ENCODE results near the gene BICDL2. TPM values are rescaled to one million over a fixed set of nuclear protein-coding genes. Genes with fewer than 3 reads are reported as not detected.
A peak's percentile ranks its signal among the peaks of the same experiment; 100 is the strongest.
"Not testable (repeated sequence)": the region's sequence is repeated elsewhere in the genome, so short reads cannot be mapped to it uniquely, and the experiment has no call there.

BICDL2 gene, protein sequence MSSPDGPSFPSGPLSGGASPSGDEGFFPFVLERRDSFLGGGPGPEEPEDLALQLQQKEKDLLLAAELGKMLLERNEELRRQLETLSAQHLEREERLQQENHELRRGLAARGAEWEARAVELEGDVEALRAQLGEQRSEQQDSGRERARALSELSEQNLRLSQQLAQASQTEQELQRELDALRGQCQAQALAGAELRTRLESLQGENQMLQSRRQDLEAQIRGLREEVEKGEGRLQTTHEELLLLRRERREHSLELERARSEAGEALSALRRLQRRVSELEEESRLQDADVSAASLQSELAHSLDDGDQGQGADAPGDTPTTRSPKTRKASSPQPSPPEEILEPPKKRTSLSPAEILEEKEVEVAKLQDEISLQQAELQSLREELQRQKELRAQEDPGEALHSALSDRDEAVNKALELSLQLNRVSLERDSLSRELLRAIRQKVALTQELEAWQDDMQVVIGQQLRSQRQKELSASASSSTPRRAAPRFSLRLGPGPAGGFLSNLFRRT
- 1 to 10 TPM in 1 of 4 donors, under 1 TPM in 2, not detected in 1; 0.31 to 3.1 (median 0.31) TPM for total RNA-seq

DNA sequence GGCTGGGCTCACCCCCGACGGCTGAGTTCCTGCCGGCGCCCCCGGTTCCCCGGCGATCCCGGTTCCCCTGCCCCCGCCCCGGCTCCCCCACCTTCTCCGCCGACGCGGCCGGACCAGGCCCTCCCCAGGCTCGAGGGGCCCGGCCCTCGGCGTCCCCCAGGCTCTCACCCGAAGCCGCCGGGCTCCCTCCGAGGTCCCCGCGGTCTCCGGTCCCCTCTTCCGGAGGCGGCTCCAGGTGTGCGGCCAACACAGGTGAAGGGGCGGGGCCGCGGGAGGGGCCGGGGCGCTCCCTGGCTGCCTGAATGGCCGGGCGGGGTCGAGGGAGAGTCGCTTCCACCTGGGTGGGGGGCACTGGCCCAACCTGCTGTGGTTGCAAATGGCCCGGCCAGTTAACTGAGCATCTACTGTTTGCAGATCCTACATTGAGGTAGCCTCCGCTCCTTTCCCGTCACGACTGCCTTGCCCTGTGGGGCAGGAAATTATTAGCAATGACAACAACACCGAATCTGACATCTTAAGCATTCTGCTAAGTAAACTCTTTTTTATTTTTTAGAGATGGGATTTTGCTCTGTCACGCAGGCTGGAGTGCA, at the start of gene BICDL2:
BICDL2 (minus strand) TSS at position 219 of the 590 bp plus-strand sequence. CDS start 1,448 bp downstream, outside the sequence.
- no peak for ATAC-seq
- no peaks in the 10 kb centered on the region for H3K9me3 ChIP-seq
- peaks cover 0 to 12% (median 7%) of the 10 kb centered on the region in 3 donors for H3K4me1 ChIP-seq
- no peaks in the 10 kb centered on the region for H3K36me3 ChIP-seq
- no peak within 1 kb of the TSS for H3K27ac ChIP-seq
- WGBS, 2 donors (ENCODE audit: low coverage in 1 of 2), result 29 to 38% methylated on average over 5 to 7 of the region's 44 CpGs
- peak within 1 kb of the TSS in 1 of 2 donors; percentile 1 for H3K4me3 ChIP-seq
- H3K27me3 ChIP-seq, result peaks cover 100% of the 10 kb centered on the region
- TF ChIP-seq CTCF (IDR thresholded peaks at IDR 0.05), result no peak
- TF ChIP-seq POLR2A (IDR thresholded peaks at IDR 0.05), result no peak
- no peak for TF ChIP-seq EP300 (IDR thresholded peaks at IDR 0.05)
- no peak for TF ChIP-seq POLR2AphosphoS5 (IDR thresholded peaks at IDR 0.05)

GRCh38 chr16:3085868-3086595, 49.3 kb upstream of the BICDL2 start:
- no peak for ATAC-seq
- Histone ChIP-seq H3K36me3 (no peaks in the 10 kb centered on the region), H3K4me3 (peak overlapping the region in 1 of 2 donors; percentile 40), H3K9me3 (no peaks in the 10 kb centered on the region), H3K27ac (peak overlapping the region in 2 of 4 donors; percentile 62 to 65), H3K4me1 (peaks cover 0 to 18% (median 0%) of the 10 kb centered on the region in 3 donors), H3K27me3 (peaks cover 14% of the 10 kb centered on the region)
- no peak for TF ChIP-seq EP300 (IDR thresholded peaks at IDR 0.05)
- no peak for TF ChIP-seq POLR2A (IDR thresholded peaks at IDR 0.05)
- no peak for TF ChIP-seq CTCF (IDR thresholded peaks at IDR 0.05)
- no peak for TF ChIP-seq POLR2AphosphoS5 (IDR thresholded peaks at IDR 0.05)
- WGBS, 2 donors (ENCODE audit: low coverage in 1 of 2), result 70 to 97% methylated on average over 6 to 7 of the region's 17 CpGs

GRCh38 chr16:3084969-3085670, 48.4 kb upstream of the BICDL2 start:
- Histone ChIP-seq H3K36me3 (no peaks in the 10 kb centered on the region), H3K9me3 (no peaks in the 10 kb centered on the region), H3K27ac (no peak overlapping the region), H3K4me1 (peaks cover 0 to 18% (median 0%) of the 10 kb centered on the region in 3 donors), H3K27me3 (peaks cover 11% of the 10 kb centered on the region), H3K4me3 (no peak overlapping the region)
- ATAC-seq, result no peak
- WGBS, 2 donors (ENCODE audit: low coverage in 1 of 2), result 80 to 93% methylated on average over 5 to 7 of the region's 7 CpGs
- no peak for TF ChIP-seq CTCF (IDR thresholded peaks at IDR 0.05)
- TF ChIP-seq POLR2AphosphoS5 (IDR thresholded peaks at IDR 0.05), result no peak
- TF ChIP-seq POLR2A (IDR thresholded peaks at IDR 0.05), result no peak
- no peak for TF ChIP-seq EP300 (IDR thresholded peaks at IDR 0.05)

DNA sequence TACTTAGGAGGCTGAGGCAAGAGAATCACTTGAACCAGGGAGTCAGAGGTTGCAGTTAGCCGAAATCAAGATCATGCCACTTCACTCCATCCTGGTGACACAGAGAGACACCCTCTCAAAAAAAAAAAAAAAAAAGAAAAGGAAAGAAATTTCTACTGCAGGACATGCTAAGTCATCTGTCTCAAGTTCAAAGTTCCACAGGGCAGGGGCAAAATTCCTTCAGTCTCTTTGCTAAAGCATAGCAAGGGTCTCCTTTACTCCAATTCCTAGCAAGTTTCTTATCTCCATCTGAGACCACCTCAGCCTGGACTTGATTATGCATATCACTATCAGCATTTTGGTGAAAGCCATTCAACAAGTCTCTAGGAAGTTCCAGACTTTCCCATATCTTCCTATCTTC, 47.7 kb upstream of the BICDL2 start:
- Histone ChIP-seq H3K27ac (no peak overlapping the region), H3K4me3 (no peak overlapping the region), H3K9me3 (no peaks in the 10 kb centered on the region), H3K27me3 (peaks cover 4% of the 10 kb centered on the region), H3K4me1 (peaks cover 0 to 18% (median 0%) of the 10 kb centered on the region in 3 donors), H3K36me3 (no peaks in the 10 kb centered on the region)
- ATAC-seq, result no peak
- 100% methylated on average over 1 of the region's 1 CpG; no CpG with 5 or more reads in 1 of the 2 donors for WGBS, 2 donors (ENCODE audit: low coverage in 1 of 2)
- TF ChIP-seq CTCF (IDR thresholded peaks at IDR 0.05) (no peak), EP300 (IDR thresholded peaks at IDR 0.05) (no peak), POLR2AphosphoS5 (IDR thresholded peaks at IDR 0.05) (no peak), POLR2A (IDR thresholded peaks at IDR 0.05) (no peak)

DNA sequence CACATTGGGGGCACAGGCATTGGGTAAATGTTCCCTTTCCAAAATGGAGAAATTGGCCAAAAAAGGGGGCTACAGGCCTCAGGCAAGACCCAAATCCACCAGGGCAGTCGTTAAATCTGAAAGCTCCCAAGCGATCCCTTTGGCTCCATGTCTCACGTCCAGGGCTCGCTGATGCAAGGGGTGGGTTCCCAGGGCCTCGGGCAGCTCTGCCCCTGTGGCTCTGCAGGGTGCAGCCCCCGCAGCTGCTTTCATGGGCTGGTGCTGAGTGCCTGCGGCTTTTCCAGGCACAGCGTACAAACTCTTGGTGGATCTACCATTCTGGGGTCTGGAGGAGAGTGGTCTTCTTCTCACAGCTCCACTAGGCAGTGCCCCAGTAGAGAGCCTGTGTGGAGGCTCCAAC, 46.7 kb upstream of the BICDL2 start:
- H3K27me3 ChIP-seq, H3K36me3 ChIP-seq, ATAC-seq, H3K9me3 ChIP-seq, H3K27ac ChIP-seq, H3K4me3 ChIP-seq: not testable (repeated sequence)
- peaks cover 0 to 18% (median 0%) of the 10 kb centered on the region in 3 donors for H3K4me1 ChIP-seq
- 84 to 100% methylated on average over 1 to 5 of the region's 8 CpGs for WGBS, 2 donors (ENCODE audit: low coverage in 1 of 2)

- ATAC-seq, H3K9me3 ChIP-seq, H3K36me3 ChIP-seq, H3K4me3 ChIP-seq, H3K27me3 ChIP-seq, H3K27ac ChIP-seq, H3K4me1 ChIP-seq: not testable (repeated sequence)
- 80% methylated on average over 2 of the region's 13 CpGs; no CpG with 5 or more reads in 1 of the 2 donors for WGBS, 2 donors (ENCODE audit: low coverage in 1 of 2)
Observed at GRCh38 chr16:3081957-3082356, 45.2 kb upstream of the BICDL2 start.

All from gastroesophageal sphincter (tissue), 4 donors.